ENCODE measurements around the gene RABL3.
A peak's percentile ranks its signal among the peaks of the same experiment; 100 is the strongest.
"Not testable (repeated sequence)": the region's sequence is repeated elsewhere in the genome, so short reads cannot be mapped to it uniquely, and the experiment has no call there.

RABL3 gene

GRCh38 chr3:120681506-120682038, 60.7 kb downstream of the RABL3 start:
- DNase-seq = no peak

DNA sequence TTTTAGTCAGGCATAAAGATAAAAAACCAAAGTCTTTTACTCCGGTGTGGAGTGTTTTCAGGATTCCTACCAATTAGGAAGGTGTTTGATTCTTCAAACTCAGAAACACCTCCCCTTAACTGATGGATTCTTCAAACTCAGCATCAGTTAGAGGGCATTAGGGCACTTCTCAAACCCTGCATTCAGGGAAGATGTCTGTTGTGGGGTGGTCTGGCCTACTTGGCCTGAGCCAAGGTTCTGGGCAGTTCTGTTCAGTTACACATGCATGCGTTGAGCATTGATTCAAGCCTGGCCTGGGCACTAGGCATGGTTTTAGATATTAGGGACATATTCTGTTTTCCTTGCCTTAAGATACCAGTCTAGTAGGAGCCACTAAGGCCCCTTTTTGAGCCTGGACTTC, 61.3 kb downstream of the RABL3 start:
- DNase-seq = no peak

DNA sequence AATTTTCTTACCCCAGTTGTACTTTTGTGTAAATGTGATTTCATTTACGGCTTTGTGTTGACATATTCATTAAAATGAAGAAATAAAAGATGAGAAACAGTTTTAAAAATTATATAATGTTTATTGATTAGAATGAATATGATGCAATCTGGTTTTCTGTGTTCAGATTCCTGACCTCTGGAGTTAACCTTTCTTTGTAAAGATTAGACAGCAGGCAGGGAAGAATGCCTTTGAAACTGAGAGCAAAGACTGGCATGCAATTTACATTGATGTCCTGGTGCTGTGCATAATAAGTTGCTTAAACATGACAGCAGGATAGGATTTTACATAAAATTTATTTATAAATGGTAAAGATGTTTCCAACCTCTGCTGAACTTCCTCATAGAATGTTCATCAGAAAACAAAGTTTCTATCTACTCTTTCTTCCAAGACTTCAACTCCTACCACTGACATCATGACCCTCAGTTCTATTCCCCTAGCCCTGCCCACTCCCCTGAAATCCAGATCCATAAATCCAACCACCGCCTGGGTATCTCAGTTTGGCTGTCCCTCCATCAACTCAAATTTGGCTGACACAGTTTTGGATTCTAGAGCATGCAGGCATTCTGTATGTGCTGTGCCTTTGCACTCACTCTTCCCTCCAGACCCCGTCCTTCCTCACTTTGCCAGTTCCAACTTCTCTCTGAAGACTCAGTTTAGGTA, 62.0 kb downstream of the RABL3 start:
- no peak for DNase-seq

- no peak for DNase-seq
Measured at GRCh38 chr3:120678984-120679383, 63.3 kb downstream of the RABL3 start.

GRCh38 chr3:120678331-120678947, 63.9 kb downstream of the RABL3 start:
- DNase-seq = peak; percentile 81

GRCh38 chr3:120677193-120677592, 65.1 kb downstream of the RABL3 start:
- not testable (repeated sequence) for DNase-seq

GRCh38 chr3:120673116-120673515, 69.2 kb downstream of the RABL3 start:
- DNase-seq = no peak

DNA sequence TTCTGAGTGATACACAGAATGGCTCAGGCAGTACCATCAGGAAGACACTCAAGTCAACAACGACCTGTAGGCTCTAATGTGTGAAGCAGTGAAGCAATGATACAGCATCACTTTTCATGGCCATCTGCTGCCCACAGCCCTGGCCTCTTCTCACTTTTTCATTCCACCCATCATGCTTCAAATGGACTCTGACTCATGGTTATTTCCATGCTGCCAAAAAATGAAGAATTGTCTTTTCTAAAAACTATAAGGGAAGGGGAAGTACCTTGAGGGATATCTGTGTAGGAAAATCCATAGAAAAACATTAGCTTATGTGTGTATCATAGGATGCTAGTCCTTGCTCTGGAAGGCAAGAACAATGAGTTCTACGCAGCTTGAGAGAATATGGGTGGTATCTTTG, 71.7 kb downstream of the RABL3 start:
- DNase-seq = no peak

- DNase-seq = no peak
Measured at GRCh38 chr3:120664926-120665325, 77.4 kb downstream of the RABL3 start.

DNA sequence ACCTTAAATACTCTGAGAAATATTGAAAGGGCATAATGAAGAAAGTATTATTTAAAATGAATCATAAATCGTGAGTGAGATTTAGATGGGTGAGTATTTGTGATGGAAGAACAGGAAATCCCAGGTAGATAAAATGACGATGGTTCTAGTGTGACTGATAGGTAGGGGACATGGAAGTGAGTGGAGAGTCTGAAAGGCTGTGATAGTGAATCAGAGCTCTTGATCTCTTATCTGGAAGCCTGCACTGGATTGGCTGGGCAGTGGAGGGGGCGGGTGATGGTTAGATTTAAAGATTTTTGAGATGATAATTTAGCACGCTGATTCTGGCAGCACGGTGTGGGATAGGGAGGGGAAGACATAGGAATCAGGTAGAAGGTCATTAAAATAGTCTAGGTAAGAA, 80.4 kb downstream of the RABL3 start:
- no peak for DNase-seq

DNA sequence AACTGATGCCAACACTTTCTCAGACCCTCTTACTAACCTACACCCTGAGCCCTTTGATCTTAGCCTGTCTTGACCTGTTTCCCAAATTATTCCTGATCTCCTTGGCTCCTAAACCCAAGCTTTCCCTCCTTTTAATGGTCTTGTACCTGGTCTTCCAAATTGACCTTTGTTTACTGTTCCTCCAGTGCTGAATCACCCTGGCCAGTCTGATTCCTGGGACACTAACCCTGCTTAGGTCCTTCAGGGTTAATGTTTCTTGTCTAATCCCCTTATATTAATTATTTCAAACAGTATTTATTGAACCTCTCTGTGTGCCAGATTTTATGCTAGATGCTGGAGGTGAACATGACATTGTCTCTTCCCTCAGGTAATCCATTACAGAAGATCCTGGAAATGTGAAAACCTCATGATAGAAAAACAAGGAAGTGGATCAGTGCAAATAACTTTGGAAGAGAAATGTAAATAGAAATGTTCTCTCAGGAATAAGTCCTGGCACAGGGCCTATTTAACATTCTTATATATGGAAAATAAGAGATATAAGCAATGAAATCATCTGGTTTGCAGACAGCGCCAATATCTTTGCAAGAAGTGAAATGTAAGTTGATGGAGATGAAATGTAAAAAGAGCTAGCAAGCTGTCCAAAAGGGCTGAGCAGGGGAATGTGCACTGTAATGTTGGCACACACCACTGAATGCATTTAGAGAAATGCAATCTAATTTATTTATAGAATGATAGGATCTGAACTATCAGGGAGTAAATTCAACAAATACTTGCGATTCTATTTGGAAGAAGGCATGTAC, 81.0 kb downstream of the RABL3 start:
- no peak for DNase-seq

GRCh38 chr3:120659834-120660233, 82.5 kb downstream of the RABL3 start:
- no peak for DNase-seq

DNA sequence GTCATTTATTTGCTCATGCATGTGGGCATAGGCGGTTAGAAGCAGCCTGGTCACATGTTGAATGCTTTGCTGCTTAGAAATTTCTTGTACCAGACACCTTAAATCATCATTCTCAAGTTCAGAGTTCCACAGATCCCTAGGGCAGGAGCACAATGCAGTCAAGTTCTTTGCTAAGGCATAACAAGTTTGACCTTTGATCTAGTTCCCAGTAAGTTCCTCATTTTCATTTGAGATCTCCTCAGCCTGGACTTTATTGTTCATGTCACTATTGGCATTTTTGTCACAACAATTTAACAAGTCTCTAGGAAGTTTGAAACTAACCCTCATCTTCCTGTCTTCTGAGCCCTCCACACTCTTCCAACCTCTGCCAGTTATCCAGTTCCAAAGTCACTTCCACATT, 83.0 kb downstream of the RABL3 start:
- no peak for DNase-seq

GRCh38 chr3:120652896-120653545, 89.3 kb downstream of the RABL3 start:
- DNase-seq = no peak

DNA sequence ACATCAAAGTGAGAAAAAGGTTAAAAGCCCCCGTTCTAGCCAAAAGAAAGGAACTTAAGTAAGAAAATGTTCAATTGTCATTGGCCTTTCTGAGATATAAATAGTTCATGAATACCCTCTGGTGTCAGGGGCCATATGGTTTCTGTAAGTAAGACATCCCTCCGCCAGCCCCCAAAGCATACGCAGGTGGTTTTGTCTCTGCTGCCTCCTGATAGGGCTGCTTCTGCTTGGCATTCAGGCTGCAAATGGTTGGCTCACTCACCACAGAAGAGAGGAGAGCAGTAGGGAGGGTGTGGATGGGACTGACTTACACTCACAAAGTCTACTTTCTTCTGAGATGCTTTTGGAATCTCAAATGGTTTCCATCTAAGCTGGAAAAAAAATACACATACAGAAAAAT, 90.0 kb downstream of the RABL3 start:
- DNase-seq = no peak

DNA sequence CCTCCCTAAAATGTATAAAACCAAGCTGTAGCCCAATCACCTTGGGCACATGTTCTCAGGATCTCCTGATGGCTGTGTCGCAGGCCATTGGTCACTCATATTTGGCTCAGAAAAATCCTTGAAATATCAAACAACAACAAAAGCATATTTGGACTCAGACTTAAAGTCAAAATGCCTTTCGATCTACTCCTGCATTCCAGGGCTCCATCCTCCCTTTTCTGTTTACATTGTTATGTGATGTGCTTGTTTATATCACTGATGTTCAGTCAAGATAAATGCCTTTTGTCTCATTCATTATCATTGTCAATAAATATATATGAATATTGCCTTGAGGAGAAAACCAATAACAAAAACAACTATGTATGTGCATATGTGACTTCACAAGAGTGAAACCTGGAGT, 92.0 kb downstream of the RABL3 start:
- DNase-seq = no peak

GRCh38 chr3:120649830-120650233, 92.5 kb downstream of the RABL3 start:
- DNase-seq = no peak

GRCh38 chr3:120648290-120648689, 94.0 kb downstream of the RABL3 start:
- no peak for DNase-seq

DNA sequence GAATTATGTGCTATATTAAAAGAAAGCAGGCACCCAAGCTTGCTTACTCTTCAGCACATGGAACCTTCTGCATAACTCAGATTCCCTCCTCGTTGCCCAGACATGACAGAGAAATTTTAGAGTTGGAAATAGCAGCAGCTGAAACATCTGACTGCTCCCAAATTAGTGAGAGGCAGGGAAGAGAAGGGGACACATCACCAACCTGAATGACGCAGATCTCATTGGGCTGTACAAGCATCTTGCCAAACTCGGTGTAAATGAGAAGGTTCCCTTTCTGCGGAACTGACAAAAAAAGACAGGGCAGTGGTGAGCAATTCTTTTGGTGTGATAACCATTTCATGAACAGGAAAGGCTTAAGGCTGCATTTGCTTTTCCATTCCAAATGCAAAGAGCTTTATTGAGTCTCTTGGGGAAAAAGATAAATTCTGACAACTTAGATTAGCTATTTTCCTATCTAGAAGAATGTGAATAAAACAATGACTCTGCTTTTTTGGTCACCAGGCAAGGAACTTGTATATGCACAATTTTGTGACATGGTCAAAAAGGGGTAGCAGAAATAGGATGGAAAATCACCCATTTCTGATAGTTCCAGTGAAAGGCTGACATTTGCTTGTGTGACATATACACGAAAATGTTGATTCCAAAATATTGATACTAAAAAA, 95.4 kb downstream of the RABL3 start:
- no peak for DNase-seq

GRCh38 chr3:120645083-120645845, 97.1 kb downstream of the RABL3 start:
- DNase-seq = no peak

DNA sequence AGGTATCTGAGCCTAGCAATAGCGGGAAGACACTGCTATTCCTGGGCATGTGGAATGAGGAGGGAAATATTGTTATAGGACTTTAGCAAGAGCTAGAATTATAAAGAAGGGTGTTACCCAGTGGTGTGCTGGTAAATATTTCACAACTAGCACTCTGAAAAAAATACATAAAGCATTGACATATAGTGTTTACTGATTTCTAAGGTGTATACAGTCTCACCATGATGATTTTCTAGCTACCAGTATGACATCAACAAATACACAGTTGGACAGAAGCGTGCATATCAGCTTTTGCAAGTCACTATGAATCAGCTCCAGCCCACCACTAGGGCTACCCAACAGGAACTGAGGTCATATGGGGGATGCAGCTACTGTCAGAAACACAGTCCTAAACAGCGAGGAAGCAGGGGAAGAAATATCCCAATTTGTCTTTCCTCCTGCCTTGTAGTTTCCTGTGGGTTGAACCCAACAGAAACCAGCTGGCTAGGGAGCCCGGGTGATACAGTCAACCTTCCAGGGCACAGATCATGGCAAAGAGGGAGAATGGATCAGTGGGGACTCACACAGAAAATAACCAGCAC, 99.9 kb downstream of the RABL3 start:
- DNase-seq = no peak
